Hepatocyte (in vitro differentiated cells): ENCODE data around the gene RNASEH2A.

Source experiments
- CTCF ChIP-seq: fragments of 200-600 bp; sonication (generic); IDR thresholded peaks from 2 replicates; pipeline ENCODE4 v1.5.1; 2016; ENCODE audit warnings: antibody characterized with exemption, mild to moderate bottlenecking; ENCODE audit not compliant: poor library complexity
- EZH2 ChIP-seq: fragments of 200-600 bp; sonication (generic); IDR thresholded peaks from 2 replicates; pipeline ENCODE4 v1.6.1; 2016; ENCODE audit warnings: antibody characterized with exemption, mild to moderate bottlenecking, borderline replicate concordance

- TF ChIP-seq CTCF, result no peak
- no peak for TF ChIP-seq EZH2
Observed at GRCh38 chr19:12772323-12772722, 34.1 kb upstream of the RNASEH2A start.
